Heart left ventricle (tissue), 16 donors: Measurements from ENCODE around the gene CPPED1. TPM values are rescaled to one million over a fixed set of nuclear protein-coding genes. Genes with fewer than 3 reads are reported as not detected.

Experiments used
- ATAC-seq, 4 donors: fragments of 200-7000 bp; cut with Tn5 transposase; one replicate each; pipeline ENCODE4 v1.9.1; 2020 to 2022; ENCODE audit warnings: moderate library complexity in 4 of 4, mild to moderate bottlenecking in 3 of 4, moderate number of reproducible peaks in 1 of 4
- DNase-seq, 5 donors: peaks; one replicate each; pipeline ENCODE4 v3.0.0-alpha.2; 2020
- H3K27ac ChIP-seq, 12 donors: fragments of 200-600 bp; sonication (generic) in 4 of 12; one replicate each; pipeline versions ENCODE4 v1.5.0 to v1.8.0; 2016 to 2022; ENCODE audit warnings: mild to moderate bottlenecking in 2 of 12
- H3K27me3 ChIP-seq, 9 donors: fragments of 200-600 bp; sonication (generic) in 2 of 9; one replicate each; pipeline versions ENCODE4 v1.5.1 to v1.8.0; 2016 to 2022; ENCODE audit warnings: mild to moderate bottlenecking in 3 of 9
- H3K36me3 ChIP-seq, 9 donors: fragments of 200-600 bp; sonication (generic) in 2 of 9; one replicate each; pipeline versions ENCODE4 v1.5.0 to v1.8.0; 2018 to 2022; ENCODE audit warnings: mild to moderate bottlenecking in 2 of 9
- H3K4me1 ChIP-seq, 12 donors: fragments of 200-600 bp; sonication (generic) in 4 of 12; one replicate each; pipeline versions ENCODE4 v1.5.0 to v1.8.0; 2016 to 2022; ENCODE audit warnings: mild to moderate bottlenecking in 3 of 12
- H3K4me3 ChIP-seq, 12 donors: fragments of 200-600 bp; sonication (generic) in 4 of 12; one replicate each; pipeline versions ENCODE4 v1.5.0 to v1.8.0; 2017 to 2022; ENCODE audit warnings: mild to moderate bottlenecking in 9 of 12, moderate library complexity in 4 of 12
- H3K9me3 ChIP-seq, 12 donors: fragments of 200-600 bp; sonication (generic) in 4 of 12; one replicate each; pipeline versions ENCODE4 v1.5.0 to v1.8.0; 2016 to 2022; ENCODE audit warnings: mild to moderate bottlenecking in 1 of 12
- CTCF ChIP-seq, 12 donors: fragments of 200-600 bp; sonication (generic) in 4 of 12; IDR thresholded peaks; one replicate each; pipeline versions ENCODE4 v1.5.0 to v1.8.0; 2018 to 2022; ENCODE audit warnings: antibody characterized with exemption in 12 of 12, mild to moderate bottlenecking in 5 of 12
- POLR2A ChIP-seq, 2 donors: fragments of 450-650 bp; IDR thresholded peaks; one replicate each; pipeline ENCODE4 v1.6.1; 2017; ENCODE audit warnings: antibody characterized with exemption in 2 of 2, mild to moderate bottlenecking in 2 of 2, moderate library complexity in 2 of 2
- WGBS, 4 donors: extraction: QIAGEN DNeasy Blood & Tissue Kit in 2 of 4; methylation state at CpG; one replicate each; pipeline versions ENCODE4 v1.1.5 to v1.1.7; 2013 to 2018; 5-methylcytosine and 5-hydroxymethylcytosine counted together
- intact Hi-C, 10 donors: fragments of 100-400 bp; cut with DNase I; formaldehyde crosslinking; loops; one replicate each; pipeline versions ENCODE4 v1.11.1 to v1.14.2; 2022
- polyA plus RNA-seq, 2 donors: library from polyadenylated mRNA; stranded (reverse); fragments of 200-250 nt; gene quantifications; one replicate each; pipeline ENCODE4 v1.2.3, GENCODE V29; 2013
- total RNA-seq, 9 donors: library from RNA; depleted of rRNA in 2 of 9; stranded (reverse); fragments of >200 nt in 2 of 9; fragmentation: NEBNext Ultra II Directional in 3 of 9; extraction: Animal tissue kit (Norgen Biotek cat#: 25700) in 3 of 9; gene quantifications; one replicate each; pipeline versions ENCODE4 v1.1.0 to v1.2.4, GENCODE V29; 2016 to 2023
- donor health status: ischemic (EF 13 %, LVEDD 7.1; RV severe dilation, severe dysfunction).
- donor health status: healthy with polysubstance abuse.
- donor health status: DM: no; HTN: yes; CAD: no.
- donor health status: DM: no; HTN: no; CAD: no.
- donor health status: ischemic (EF 25% LVEDD 6.9; RV normal size, moderate dysfunction).
- donor health status: ischemic (EF 25% LVEDD 5.7; RV mildly dilated, moderate dysfunction).
- donor health status: healthy.
- donor health status: DM: yes; HTN: yes; CAD: no.
- donor health status: ischemic (EF 35%, LVEDD 5.7; RV mildly dilated, moderate dysfunction).
- donor health status: nonischemic (EF 11% LVEDD 7.7; RV severe dilation, severe dysfunction).
- donor health status: DM: yes; HTN: yes; CAD: no.
- donor health status: PGD.
- donor health status: ischemic (EF 29% LVEDD 5.4; RV normal size, mild dysfunction).
- donor health status: nonischemic (EF 23%, LVEDD 6.1; RV moderate dilation, normal function).

CPPED1 gene
- total and polyA plus RNA-seq, 11 donors, result 5.6 to 25.1 (median 11.7) TPM

GRCh38 chr16:12747827-12748226 is 55.9 kb downstream of the CPPED1 start:
- no peak overlapping the region for H3K4me3 ChIP-seq
- WGBS, 4 donors, result 94 to 97% (median 95%) methylated on average over 7 of the region's 7 CpGs
- TF ChIP-seq CTCF (IDR thresholded peaks at IDR 0.05) (no peak), POLR2A (IDR thresholded peaks at IDR 0.05) (no peak)
- H3K27ac ChIP-seq, result no peak overlapping the region
- intact Hi-C loops, result no loop called here
- ATAC-seq (no peak), DNase-seq (no peak)
- no peaks in the 10 kb centered on the region for H3K27me3 ChIP-seq
- no peaks in the 10 kb centered on the region for H3K36me3 ChIP-seq
- H3K4me1 ChIP-seq, result no peaks in the 10 kb centered on the region
- H3K9me3 ChIP-seq, result peaks cover 0 to 15% (median 0%) of the 10 kb centered on the region in 12 donors

- Histone ChIP-seq H3K4me1 (no peaks in the 10 kb centered on the region), H3K36me3 (no peaks in the 10 kb centered on the region), H3K27ac (no peak overlapping the region), H3K27me3 (no peaks in the 10 kb centered on the region), H3K4me3 (no peak overlapping the region), H3K9me3 (peaks cover 0 to 15% (median 0%) of the 10 kb centered on the region in 12 donors)
- ATAC-seq (no peak), DNase-seq (no peak)
- intact Hi-C loops, result no loop called here
- no peak for TF ChIP-seq CTCF (IDR thresholded peaks at IDR 0.05)
- TF ChIP-seq POLR2A (IDR thresholded peaks at IDR 0.05), result no peak
- 92 to 97% (median 93%) methylated on average over 2 of the region's 2 CpGs for WGBS, 4 donors
Observed at GRCh38 chr16:12747261-12747660, 56.4 kb downstream of the CPPED1 start.

GRCh38 chr16:12744860-12745259 is 58.8 kb downstream of the CPPED1 start:
- DNase-seq (no peak), ATAC-seq (no peak)
- H3K27me3 ChIP-seq, result no peaks in the 10 kb centered on the region
- H3K36me3 ChIP-seq, result peaks cover 0 to 11% (median 0%) of the 10 kb centered on the region in 9 donors
- TF ChIP-seq POLR2A (IDR thresholded peaks at IDR 0.05) (no peak), CTCF (IDR thresholded peaks at IDR 0.05) (no peak)
- H3K4me3 ChIP-seq, result no peak overlapping the region
- H3K27ac ChIP-seq, result no peak overlapping the region
- intact Hi-C loops, result no loop called here
- no peaks in the 10 kb centered on the region for H3K4me1 ChIP-seq
- H3K9me3 ChIP-seq, result peaks cover 0 to 15% (median 0%) of the 10 kb centered on the region in 12 donors
- 97 to 99% (median 98%) methylated on average over 4 of the region's 4 CpGs for WGBS, 4 donors

- intact Hi-C loops, result no loop called here
- ATAC-seq, result no peak
- no peak overlapping the region for H3K27ac ChIP-seq
- no peaks in the 10 kb centered on the region for H3K4me1 ChIP-seq
- WGBS, 4 donors, result 75 to 95% (median 84%) methylated on average over 4 of the region's 4 CpGs
- H3K27me3 ChIP-seq, result no peaks in the 10 kb centered on the region
- H3K4me3 ChIP-seq, result no peak overlapping the region
- H3K36me3 ChIP-seq, result peaks cover 0 to 17% (median 0%) of the 10 kb centered on the region in 9 donors
- peaks cover 0 to 19% (median 0%) of the 10 kb centered on the region in 12 donors for H3K9me3 ChIP-seq
- DNase-seq, result no peak
- TF ChIP-seq CTCF (IDR thresholded peaks at IDR 0.05), result no peak
Observed at GRCh38 chr16:12742741-12743140, 60.9 kb downstream of the CPPED1 start.
